Activated CD4-positive, CD25-positive, alpha-beta regulatory T cell treated with anti-CD3 and anti-CD28 coated beads, Interleukin-2, amount 50 U/mL, for 72 hours (primary cell): ENCODE measurements around the gene KCNMA1.

ENCODE experiments used
- DNase-seq: peaks from one replicate; pipeline ENCODE4 v3.0.0; 2021

The KCNMA1 gene

GRCh38 chr10:77287647-77288120 is 349.9 kb downstream of the KCNMA1 start:
- no peak for DNase-seq

GRCh38 chr10:77286531-77287508 is 350.8 kb downstream of the KCNMA1 start:
- no peak for DNase-seq

- DNase-seq = no peak
These were observed 352.0 kb downstream of the KCNMA1 start for GRCh38 chr10:77285529-77286182.

GRCh38 chr10:77284797-77285196 is 352.8 kb downstream of the KCNMA1 start:
- no peak for DNase-seq

- DNase-seq = no peak
These were observed 354.3 kb downstream of the KCNMA1 start for GRCh38 chr10:77283326-77283725.

GRCh38 chr10:77282163-77282562 is 355.4 kb downstream of the KCNMA1 start:
- DNase-seq = no peak

- no peak for DNase-seq
These were observed 355.9 kb downstream of the KCNMA1 start for GRCh38 chr10:77281719-77282118.

- no peak for DNase-seq
These were observed 358.4 kb downstream of the KCNMA1 start for GRCh38 chr10:77279207-77279606.

GRCh38 chr10:77274046-77274795 is 363.4 kb downstream of the KCNMA1 start:
- no peak for DNase-seq

- no peak for DNase-seq
These were observed 368.4 kb downstream of the KCNMA1 start for GRCh38 chr10:77269163-77269562.

- no peak for DNase-seq
These were observed 368.9 kb downstream of the KCNMA1 start for GRCh38 chr10:77268721-77269120.

- no peak for DNase-seq
These were observed 369.6 kb downstream of the KCNMA1 start for GRCh38 chr10:77267703-77268675.

- DNase-seq = no peak
These were observed 371.4 kb downstream of the KCNMA1 start for GRCh38 chr10:77266242-77266641.

GRCh38 chr10:77264527-77264926 is 373.1 kb downstream of the KCNMA1 start:
- no peak for DNase-seq

- DNase-seq = no peak
These were observed 373.5 kb downstream of the KCNMA1 start for GRCh38 chr10:77264107-77264506.

GRCh38 chr10:77263700-77264099 is 373.9 kb downstream of the KCNMA1 start:
- DNase-seq = no peak

- DNase-seq = no peak
These were observed 376.5 kb downstream of the KCNMA1 start for GRCh38 chr10:77261146-77261545.

- no peak for DNase-seq
These were observed 378.3 kb downstream of the KCNMA1 start for GRCh38 chr10:77259171-77259874.

- DNase-seq = no peak
These were observed 381.3 kb downstream of the KCNMA1 start for GRCh38 chr10:77256346-77256745.

- DNase-seq = no peak
These were observed 384.0 kb downstream of the KCNMA1 start for GRCh38 chr10:77253556-77254064.

GRCh38 chr10:77253147-77253545 is 384.5 kb downstream of the KCNMA1 start:
- DNase-seq = no peak
